ENCODE results near the gene DNLZ.

DNLZ gene

GRCh38 chr9:136378170-136379002 is 14.8 kb upstream of the DNLZ start:
- Histone ChIP-seq H3K4me2 (ENCODE audit: low read length) (no peak overlapping the region), H3K27me3 (ENCODE audit: control insufficient read depth, low read length) (no peaks in the 10 kb centered on the region), H3K27ac (ENCODE audit: low read depth, low read length) (no peak overlapping the region), H3F3A (ENCODE audit: control insufficient read depth, insufficient read depth) (no peaks in the 10 kb centered on the region), H3K4me1 (ENCODE audit: control insufficient read depth, low read length) (no peaks in the 10 kb centered on the region), H3K79me2 (ENCODE audit: control insufficient read depth, low read length) (no peaks in the 10 kb centered on the region), H3K9me3 (ENCODE audit: control insufficient read depth, insufficient read depth, low read length) (no peaks in the 10 kb centered on the region), H4K20me1 (ENCODE audit: control insufficient read depth, insufficient read depth, low read depth, low read length) (no peaks in the 10 kb centered on the region), H3K9me2 (replicated peaks; ENCODE audit: control insufficient read depth, low read length) (no peaks in the 10 kb centered on the region), H3K4me3 (ENCODE audit: low read length) (no peak overlapping the region), H3K36me3 (ENCODE audit: control insufficient read depth, low read length) (peaks cover 71% of the 10 kb centered on the region)
- TF ChIP-seq CTCF (IDR thresholded peaks at IDR 0.05; ENCODE audit: low read depth, low read length, poor library complexity, severe bottlenecking) (no peak), EZH2phosphoT487 (IDR thresholded peaks at IDR 0.05; ENCODE audit: borderline replicate concordance, low read length) (no peak)

GRCh38 chr9:136377341-136378169 is 14.0 kb upstream of the DNLZ start:
- TF ChIP-seq CTCF (IDR thresholded peaks at IDR 0.05; ENCODE audit: low read depth, low read length, poor library complexity, severe bottlenecking) (no peak), EZH2phosphoT487 (IDR thresholded peaks at IDR 0.05; ENCODE audit: borderline replicate concordance, low read length) (no peak)
- H3K79me2 ChIP-seq (ENCODE audit: control insufficient read depth, low read length) = no peaks in the 10 kb centered on the region
- H3K27ac ChIP-seq (ENCODE audit: low read depth, low read length) = no peak overlapping the region
- H3K4me3 ChIP-seq (ENCODE audit: low read length) = no peak overlapping the region
- no peaks in the 10 kb centered on the region for H3K9me3 ChIP-seq (ENCODE audit: control insufficient read depth, insufficient read depth, low read length)
- no peaks in the 10 kb centered on the region for H4K20me1 ChIP-seq (ENCODE audit: control insufficient read depth, insufficient read depth, low read depth, low read length)
- no peak overlapping the region for H3K4me2 ChIP-seq (ENCODE audit: low read length)
- H3K27me3 ChIP-seq (ENCODE audit: control insufficient read depth, low read length) = no peaks in the 10 kb centered on the region
- H3K4me1 ChIP-seq (ENCODE audit: control insufficient read depth, low read length) = 0 out of 2 replicates have a peak, but pooled peaks cover 3% of the 10 kb centered on the region
- H3F3A ChIP-seq (ENCODE audit: control insufficient read depth, insufficient read depth) = no peaks in the 10 kb centered on the region
- no peaks in the 10 kb centered on the region for H3K9me2 ChIP-seq (replicated peaks; ENCODE audit: control insufficient read depth, low read length)
- H3K36me3 ChIP-seq (ENCODE audit: control insufficient read depth, low read length) = peaks cover 63% of the 10 kb centered on the region

- no peak overlapping the region for H3K4me2 ChIP-seq (ENCODE audit: low read length)
Observed at GRCh38 chr9:136376457-136376856, 12.9 kb upstream of the DNLZ start.

More at GRCh38 chr9:136376457-136376856, 12.9 kb upstream of the DNLZ start:
- H3K27me3 ChIP-seq (ENCODE audit: control insufficient read depth, low read length) = no peaks in the 10 kb centered on the region
- H3K36me3 ChIP-seq (ENCODE audit: control insufficient read depth, low read length) = peaks cover 52% of the 10 kb centered on the region
- no peaks in the 10 kb centered on the region for H3K9me3 ChIP-seq (ENCODE audit: control insufficient read depth, insufficient read depth, low read length)
- H3K79me2 ChIP-seq (ENCODE audit: control insufficient read depth, low read length) = no peaks in the 10 kb centered on the region
- TF ChIP-seq CTCF (IDR thresholded peaks at IDR 0.05; ENCODE audit: low read depth, low read length, poor library complexity, severe bottlenecking) = no peak
- no peaks in the 10 kb centered on the region for H3K9me2 ChIP-seq (replicated peaks; ENCODE audit: control insufficient read depth, low read length)
- 0 out of 2 replicates have a peak, but pooled peaks cover 5% of the 10 kb centered on the region for H3K4me1 ChIP-seq (ENCODE audit: control insufficient read depth, low read length)
- no peak overlapping the region for H3K4me3 ChIP-seq (ENCODE audit: low read length)
- no peaks in the 10 kb centered on the region for H4K20me1 ChIP-seq (ENCODE audit: control insufficient read depth, insufficient read depth, low read depth, low read length)
- H3K27ac ChIP-seq (ENCODE audit: low read depth, low read length) = no peak overlapping the region
- no peaks in the 10 kb centered on the region for H3F3A ChIP-seq (ENCODE audit: control insufficient read depth, insufficient read depth)
